ENCODE data around the gene ATN1.

The ATN1 gene

GRCh38 chr12:6921996-6922946, 5.5 kb upstream of the ATN1 start:
- Histone ChIP-seq H3K9me3 (ENCODE audit: control insufficient read depth, insufficient read depth, low read length) (no peaks in the 10 kb centered on the region), H4K20me1 (ENCODE audit: control insufficient read depth, insufficient read depth, low read depth, low read length) (no peaks in the 10 kb centered on the region), H3K4me3 (ENCODE audit: low read length) (peak overlapping the region; percentile 52), H3K27me3 (ENCODE audit: control insufficient read depth, low read length) (peaks cover 44% of the 10 kb centered on the region), H3K4me1 (ENCODE audit: control insufficient read depth, low read length) (peaks cover 41% of the 10 kb centered on the region), H3K9me2 (replicated peaks; ENCODE audit: control insufficient read depth, low read length) (no peaks in the 10 kb centered on the region), H3K79me2 (ENCODE audit: control insufficient read depth, low read length) (no peaks in the 10 kb centered on the region), H3K27ac (ENCODE audit: low read depth, low read length) (peak overlapping the region; percentile 22; the same call in 1 of the 2 replicates), H3K4me2 (ENCODE audit: low read length) (peak overlapping the region; percentile 65), H3F3A (ENCODE audit: control insufficient read depth, insufficient read depth) (no peaks in the 10 kb centered on the region; the same call in 1 of the 2 replicates), H3K36me3 (ENCODE audit: control insufficient read depth, low read length) (no peaks in the 10 kb centered on the region)
- TF ChIP-seq, protein P1, sequence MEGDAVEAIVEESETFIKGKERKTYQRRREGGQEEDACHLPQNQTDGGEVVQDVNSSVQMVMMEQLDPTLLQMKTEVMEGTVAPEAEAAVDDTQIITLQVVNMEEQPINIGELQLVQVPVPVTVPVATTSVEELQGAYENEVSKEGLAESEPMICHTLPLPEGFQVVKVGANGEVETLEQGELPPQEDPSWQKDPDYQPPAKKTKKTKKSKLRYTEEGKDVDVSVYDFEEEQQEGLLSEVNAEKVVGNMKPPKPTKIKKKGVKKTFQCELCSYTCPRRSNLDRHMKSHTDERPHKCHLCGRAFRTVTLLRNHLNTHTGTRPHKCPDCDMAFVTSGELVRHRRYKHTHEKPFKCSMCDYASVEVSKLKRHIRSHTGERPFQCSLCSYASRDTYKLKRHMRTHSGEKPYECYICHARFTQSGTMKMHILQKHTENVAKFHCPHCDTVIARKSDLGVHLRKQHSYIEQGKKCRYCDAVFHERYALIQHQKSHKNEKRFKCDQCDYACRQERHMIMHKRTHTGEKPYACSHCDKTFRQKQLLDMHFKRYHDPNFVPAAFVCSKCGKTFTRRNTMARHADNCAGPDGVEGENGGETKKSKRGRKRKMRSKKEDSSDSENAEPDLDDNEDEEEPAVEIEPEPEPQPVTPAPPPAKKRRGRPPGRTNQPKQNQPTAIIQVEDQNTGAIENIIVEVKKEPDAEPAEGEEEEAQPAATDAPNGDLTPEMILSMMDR (IDR thresholded peaks at IDR 0.05; ENCODE audit: low read depth, low read length, poor library complexity, severe bottlenecking), result peak; percentile 11
- no peak for TF ChIP-seq EZH2phosphoT487 (IDR thresholded peaks at IDR 0.05; ENCODE audit: borderline replicate concordance, low read length)

DNA sequence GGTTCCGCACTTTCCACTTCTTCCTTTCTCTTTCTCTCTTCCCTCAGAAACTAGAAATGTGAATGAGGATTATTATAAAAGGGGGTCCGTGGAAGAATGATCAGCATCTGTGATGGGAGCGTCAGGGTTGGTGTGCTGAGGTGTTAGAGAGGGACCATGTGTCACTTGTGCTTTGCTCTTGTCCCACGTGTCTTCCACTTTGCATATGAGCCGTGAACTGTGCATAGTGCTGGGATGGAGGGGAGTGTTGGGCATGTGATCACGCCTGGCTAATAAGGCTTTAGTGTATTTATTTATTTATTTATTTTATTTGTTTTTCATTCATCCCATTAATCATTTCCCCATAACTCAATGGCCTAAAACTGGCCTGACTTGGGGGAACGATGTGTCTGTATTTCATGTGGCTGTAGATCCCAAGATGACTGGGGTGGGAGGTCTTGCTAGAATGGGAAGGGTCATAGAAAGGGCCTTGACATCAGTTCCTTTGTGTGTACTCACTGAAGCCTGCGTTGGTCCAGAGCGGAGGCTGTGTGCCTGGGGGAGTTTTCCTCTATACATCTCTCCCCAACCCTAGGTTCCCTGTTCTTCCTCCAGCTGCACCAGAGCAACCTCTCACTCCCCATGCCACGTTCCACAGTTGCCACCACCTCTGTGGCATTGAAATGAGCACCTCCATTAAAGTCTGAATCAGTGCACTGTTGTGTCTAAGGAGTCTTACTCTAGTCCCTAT, 4.6 kb upstream of the ATN1 start:
- no peaks in the 10 kb centered on the region for H3K9me3 ChIP-seq (ENCODE audit: control insufficient read depth, insufficient read depth, low read length)
- no peaks in the 10 kb centered on the region for H3K79me2 ChIP-seq (ENCODE audit: control insufficient read depth, low read length)
- peak overlapping the region; percentile 65 for H3K4me2 ChIP-seq (ENCODE audit: low read length)
- TF ChIP-seq, protein P1 (IDR thresholded peaks at IDR 0.05; ENCODE audit: low read depth, low read length, poor library complexity, severe bottlenecking), result no peak
- no peak for TF ChIP-seq EZH2phosphoT487 (IDR thresholded peaks at IDR 0.05; ENCODE audit: borderline replicate concordance, low read length)
- H3K4me1 ChIP-seq (ENCODE audit: control insufficient read depth, low read length), result peaks cover 44% of the 10 kb centered on the region
- H3K9me2 ChIP-seq (replicated peaks; ENCODE audit: control insufficient read depth, low read length), result no peaks in the 10 kb centered on the region
- H4K20me1 ChIP-seq (ENCODE audit: control insufficient read depth, insufficient read depth, low read depth, low read length), result no peaks in the 10 kb centered on the region
- H3K27me3 ChIP-seq (ENCODE audit: control insufficient read depth, low read length), result peaks cover 47% of the 10 kb centered on the region
- peak overlapping the region; percentile 52 for H3K4me3 ChIP-seq (ENCODE audit: low read length)
- H3K36me3 ChIP-seq (ENCODE audit: control insufficient read depth, low read length), result no peaks in the 10 kb centered on the region
- no peaks in the 10 kb centered on the region; the same call in 1 of the 2 replicates for H3F3A ChIP-seq (ENCODE audit: control insufficient read depth, insufficient read depth)
- H3K27ac ChIP-seq (ENCODE audit: low read depth, low read length), result no peak overlapping the region

DNA sequence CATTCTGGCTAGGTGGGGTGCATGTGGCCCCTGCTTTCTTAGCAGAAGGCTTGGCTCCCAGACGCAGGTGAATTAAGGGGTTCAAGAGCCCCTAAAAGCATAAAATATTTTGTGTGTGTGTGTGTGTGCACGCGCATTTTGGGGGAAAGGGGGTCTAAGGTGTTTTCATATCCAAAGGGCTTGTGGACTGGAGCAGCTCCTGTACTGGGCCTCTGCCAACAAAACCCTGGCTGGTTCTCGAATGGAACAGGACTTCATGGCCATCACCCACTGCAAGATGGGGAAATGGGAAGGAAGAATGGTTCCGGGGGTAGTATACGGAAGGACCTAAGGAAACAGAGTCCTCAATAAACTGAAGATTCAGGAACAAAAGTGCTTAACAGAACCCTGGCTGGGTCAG, 3.9 kb upstream of the ATN1 start:
- H3K27ac ChIP-seq (ENCODE audit: low read depth, low read length), result no peak overlapping the region
- H3K4me3 ChIP-seq (ENCODE audit: low read length), result no peak overlapping the region
- no peaks in the 10 kb centered on the region for H3K9me3 ChIP-seq (ENCODE audit: control insufficient read depth, insufficient read depth, low read length)
- peak overlapping the region; percentile 41; the same call in 1 of the 2 replicates for H3K4me2 ChIP-seq (ENCODE audit: low read length)
- no peaks in the 10 kb centered on the region for H3K36me3 ChIP-seq (ENCODE audit: control insufficient read depth, low read length)
- H3F3A ChIP-seq (ENCODE audit: control insufficient read depth, insufficient read depth), result no peaks in the 10 kb centered on the region; the same call in 1 of the 2 replicates
- peaks cover 53% of the 10 kb centered on the region for H3K27me3 ChIP-seq (ENCODE audit: control insufficient read depth, low read length)
- H3K9me2 ChIP-seq (replicated peaks; ENCODE audit: control insufficient read depth, low read length), result no peaks in the 10 kb centered on the region
- H4K20me1 ChIP-seq (ENCODE audit: control insufficient read depth, insufficient read depth, low read depth, low read length), result no peaks in the 10 kb centered on the region
- H3K79me2 ChIP-seq (ENCODE audit: control insufficient read depth, low read length), result no peaks in the 10 kb centered on the region
- peaks cover 44% of the 10 kb centered on the region for H3K4me1 ChIP-seq (ENCODE audit: control insufficient read depth, low read length)
- no peak for TF ChIP-seq EZH2phosphoT487 (IDR thresholded peaks at IDR 0.05; ENCODE audit: borderline replicate concordance, low read length)
- TF ChIP-seq, protein P1 (IDR thresholded peaks at IDR 0.05; ENCODE audit: low read depth, low read length, poor library complexity, severe bottlenecking), result no peak

All from DOHH2 (cell line).